Measurements from ENCODE around the gene RAMAC.
"Not testable (repeated sequence)": the region's sequence is repeated elsewhere in the genome, so short reads cannot be mapped to it uniquely, and the experiment has no call there.

The RAMAC gene

GRCh38 chr15:82985688-82986441 lies at the start of gene RAMAC:
Gene RAMAC (plus strand): TSS chr15:82986210. CDS start chr15:82989019, 2,809 bp downstream.
- peak; percentile 78 for DNase-seq

- DNase-seq = no peak
Observed at GRCh38 chr15:82936966-82937711, 48.9 kb upstream of the RAMAC start.

GRCh38 chr15:82937712-82938058 lies 48.3 kb upstream of the RAMAC start:
- no peak for DNase-seq

DNA sequence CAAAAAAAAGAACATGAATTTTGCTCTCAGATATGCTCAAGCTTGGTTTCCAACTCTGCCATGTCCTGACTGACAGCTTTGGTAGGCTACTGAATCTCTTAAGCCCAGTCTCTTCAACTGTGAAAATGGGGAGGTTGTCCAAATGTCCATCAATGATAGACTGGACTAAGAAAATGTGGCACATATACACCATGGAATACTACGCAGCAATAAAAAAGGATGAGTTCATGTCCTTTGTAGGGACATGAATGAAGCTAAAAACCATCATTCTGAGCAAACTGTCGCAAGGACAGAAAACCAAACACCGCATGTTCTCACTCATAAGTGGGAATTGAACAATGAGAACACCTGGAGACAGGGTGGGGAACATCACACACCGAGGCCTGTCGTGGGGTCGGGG lies 46.3 kb upstream of the RAMAC start:
- not testable (repeated sequence) for DNase-seq

GRCh38 chr15:82942691-82943090 lies 43.3 kb upstream of the RAMAC start:
- no peak for DNase-seq

- DNase-seq = no peak
Observed at GRCh38 chr15:82943176-82943575, 42.8 kb upstream of the RAMAC start.

GRCh38 chr15:82944056-82944455 lies 42.0 kb upstream of the RAMAC start:
- no peak for DNase-seq

DNA sequence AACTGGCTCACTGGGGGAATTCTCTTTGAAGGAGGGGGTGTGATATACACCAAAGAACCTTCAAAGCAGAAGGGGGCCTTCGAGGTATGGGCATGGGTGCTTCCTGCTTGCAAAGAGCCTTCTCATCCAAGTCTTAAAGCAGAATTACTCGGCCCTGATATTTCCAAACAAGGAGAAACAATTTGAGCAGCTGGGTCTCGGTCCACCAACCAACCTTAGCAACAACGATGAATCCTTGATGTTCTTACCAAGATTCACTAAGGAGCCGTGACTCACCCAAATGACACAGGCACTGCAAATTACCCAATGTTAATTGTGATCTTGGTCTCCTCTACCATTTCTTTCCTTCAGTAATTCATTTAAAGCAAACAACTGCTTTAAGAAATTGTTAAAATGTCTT lies 41.2 kb upstream of the RAMAC start:
- DNase-seq = no peak

GRCh38 chr15:82945326-82945725 lies 40.7 kb upstream of the RAMAC start:
- no peak for DNase-seq

DNA sequence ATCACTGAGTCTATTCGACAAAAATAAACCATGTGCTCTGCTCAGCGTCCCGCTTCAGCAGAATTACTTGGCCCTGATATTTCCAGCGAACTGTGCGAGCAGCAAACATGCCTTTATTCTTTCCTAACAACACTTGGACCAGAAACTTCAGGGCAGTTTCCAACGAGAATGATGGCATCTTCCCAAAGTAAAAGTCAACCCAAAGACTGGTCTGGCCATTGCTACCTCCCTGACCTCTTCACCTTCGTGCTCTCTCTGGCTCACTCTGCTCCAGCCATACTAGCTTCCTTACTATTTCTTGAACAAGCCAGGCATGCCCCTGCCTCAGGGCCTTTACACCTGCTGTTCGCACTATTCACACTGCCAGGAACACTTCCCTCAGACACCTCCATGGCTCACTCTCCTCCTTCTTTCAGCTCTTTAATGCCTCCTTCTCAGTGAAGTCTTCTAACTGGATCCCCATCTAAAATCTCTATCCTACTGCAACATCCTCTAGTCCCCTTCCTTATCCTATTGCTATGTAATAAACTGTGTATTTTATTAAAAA lies 39.8 kb upstream of the RAMAC start:
- DNase-seq = no peak

DNA sequence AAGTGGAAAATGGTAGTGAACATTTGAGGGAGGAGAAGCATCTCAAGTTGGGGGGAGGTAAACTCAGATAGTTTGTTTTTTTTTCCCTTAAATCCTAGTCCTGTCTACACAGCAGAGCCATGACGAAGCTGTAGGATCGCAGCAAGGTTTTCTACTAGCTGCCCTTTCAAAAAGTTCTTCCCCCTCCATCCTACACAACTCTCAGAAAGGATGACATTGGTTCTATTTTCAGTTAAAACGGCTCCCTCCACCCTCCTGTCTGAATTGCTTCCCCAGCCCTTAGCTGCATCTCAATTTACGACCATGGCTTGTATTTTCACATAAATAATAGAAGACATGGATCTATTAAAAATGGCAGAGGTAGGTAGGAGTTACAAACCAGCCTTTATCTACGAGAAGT lies 35.7 kb upstream of the RAMAC start:
- no peak for DNase-seq

DNA sequence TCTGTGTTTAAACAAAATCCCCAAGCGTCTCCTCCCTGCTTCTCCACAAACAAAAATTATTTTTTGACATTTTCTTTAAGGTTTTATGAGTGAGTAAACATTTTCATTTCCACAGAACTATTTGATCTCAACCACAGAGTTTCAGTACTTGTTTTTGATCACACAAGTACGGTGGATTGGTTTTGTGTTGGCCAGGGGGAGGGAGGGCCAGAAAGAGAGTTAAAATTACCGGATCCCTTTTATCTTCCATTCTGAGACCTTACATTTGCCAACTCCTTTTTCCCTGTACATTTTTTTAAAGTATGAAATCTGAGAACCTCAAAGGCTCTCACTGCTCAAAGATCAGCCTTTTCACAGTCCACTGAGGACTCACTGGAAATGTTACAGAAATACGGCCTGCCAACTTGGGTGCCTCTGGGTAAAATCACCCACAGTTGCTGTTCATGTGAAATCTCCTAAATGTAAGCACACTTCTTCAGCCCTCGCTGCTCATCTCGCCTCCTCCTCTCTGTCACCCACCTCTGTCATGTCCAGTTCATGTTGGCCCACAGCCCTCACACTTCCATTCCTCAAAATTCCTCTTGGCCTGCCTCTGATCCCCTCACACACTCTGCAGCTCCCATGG lies 35.2 kb upstream of the RAMAC start:
- DNase-seq = no peak

DNA sequence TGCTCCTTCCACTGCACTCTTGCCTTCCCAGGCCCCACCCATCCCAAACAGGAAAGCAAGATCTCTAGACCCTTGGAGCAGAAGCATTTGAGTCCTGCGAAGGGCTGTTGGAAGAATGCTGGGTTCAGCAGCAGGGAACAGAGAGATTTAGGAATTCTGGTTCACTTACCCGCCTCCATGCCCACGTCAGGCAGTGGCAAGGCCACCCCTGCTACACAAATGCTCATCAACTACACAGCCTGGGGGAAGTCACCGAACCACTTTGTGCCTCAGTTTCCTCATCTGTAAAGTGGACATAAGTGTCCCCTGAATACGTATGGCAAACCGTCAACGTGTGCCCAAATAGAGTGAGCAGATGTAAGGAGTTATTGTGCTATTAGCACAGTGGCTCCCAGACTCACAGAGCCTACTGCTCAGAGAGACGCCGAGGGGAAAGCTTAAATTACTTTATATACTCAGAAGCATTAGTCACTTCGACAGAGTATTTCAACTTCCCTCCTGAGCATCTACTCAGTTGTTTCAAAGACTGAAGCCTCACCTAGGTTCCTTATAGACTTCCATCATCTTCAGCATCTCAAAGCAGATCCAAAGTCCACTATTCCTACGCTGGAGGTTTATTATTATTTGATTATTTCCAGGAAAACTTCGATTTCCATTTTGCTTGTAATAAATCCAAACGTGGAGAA lies 34.4 kb upstream of the RAMAC start:
- no peak for DNase-seq

DNA sequence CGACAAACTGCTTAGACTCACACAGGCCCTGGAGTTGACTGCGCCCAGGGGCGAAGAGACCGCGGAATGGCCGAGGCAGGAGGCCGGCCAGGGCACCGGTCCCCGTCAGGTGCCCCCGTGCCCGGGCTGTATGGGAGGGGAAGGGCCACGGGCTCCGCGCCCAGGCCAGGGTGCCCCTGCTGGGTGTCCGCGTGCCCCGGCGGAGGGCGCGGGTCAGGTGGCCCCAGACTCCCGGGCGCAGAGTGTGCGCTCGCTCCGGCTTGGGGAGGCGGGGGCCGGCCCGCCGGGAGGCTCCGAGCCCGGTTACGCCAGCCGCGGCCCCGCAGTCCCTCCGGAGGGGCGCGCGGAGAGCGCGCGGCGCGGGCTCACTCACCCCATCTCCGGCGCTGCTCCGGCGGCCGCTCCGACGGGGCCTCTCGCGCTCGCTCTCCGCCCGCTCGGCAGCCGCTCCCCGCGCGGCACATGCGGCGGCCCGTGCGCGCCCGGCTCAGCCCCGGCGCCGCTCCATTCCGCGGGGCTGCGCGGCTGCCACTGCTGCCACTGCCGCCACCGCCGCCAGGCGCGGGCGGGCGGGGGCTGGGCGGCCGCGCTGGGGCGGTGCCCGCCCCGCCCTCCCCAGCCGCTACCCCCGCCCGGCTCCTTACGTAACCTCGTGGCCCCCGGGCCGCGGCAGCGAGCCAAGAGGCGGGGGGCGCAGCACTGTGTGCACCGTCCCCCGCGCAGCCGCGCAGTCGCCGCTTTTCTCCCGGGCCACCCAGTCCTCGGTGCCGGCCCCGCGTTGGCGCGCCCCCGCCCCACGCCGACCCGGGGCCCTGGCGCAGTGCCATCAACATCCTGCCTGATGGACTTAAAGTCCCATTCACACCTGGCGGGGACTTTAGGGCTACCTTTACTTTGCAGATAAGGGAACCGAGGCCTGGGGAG lies 33.6 kb upstream of the RAMAC start, which contains the start of gene HOMER2:
HOMER2 (minus strand) TSS at position 563 of the 924 bp plus-strand sequence; CDS start at position 378, 185 bp downstream.
- no peak for DNase-seq

DNA sequence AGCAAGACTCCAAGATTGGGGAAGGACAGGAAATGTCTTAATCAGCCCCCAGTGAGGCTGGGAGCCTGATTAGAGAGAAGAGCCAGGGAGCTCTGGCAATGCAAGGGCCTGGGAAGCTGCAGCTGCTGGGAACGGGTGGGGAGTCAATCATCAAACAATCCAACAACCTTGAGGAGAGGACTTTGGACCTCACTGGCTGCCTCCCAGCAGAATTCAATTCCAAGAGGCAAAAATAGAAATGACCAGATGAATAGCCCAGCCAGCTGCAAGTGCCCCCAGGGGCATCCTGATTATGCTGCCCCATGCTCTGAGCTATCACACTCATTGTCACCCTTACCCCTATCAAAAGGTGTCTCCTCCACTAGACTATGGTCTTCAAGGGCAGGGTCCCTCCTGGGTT lies 27.4 kb upstream of the RAMAC start:
- no peak for DNase-seq

DNA sequence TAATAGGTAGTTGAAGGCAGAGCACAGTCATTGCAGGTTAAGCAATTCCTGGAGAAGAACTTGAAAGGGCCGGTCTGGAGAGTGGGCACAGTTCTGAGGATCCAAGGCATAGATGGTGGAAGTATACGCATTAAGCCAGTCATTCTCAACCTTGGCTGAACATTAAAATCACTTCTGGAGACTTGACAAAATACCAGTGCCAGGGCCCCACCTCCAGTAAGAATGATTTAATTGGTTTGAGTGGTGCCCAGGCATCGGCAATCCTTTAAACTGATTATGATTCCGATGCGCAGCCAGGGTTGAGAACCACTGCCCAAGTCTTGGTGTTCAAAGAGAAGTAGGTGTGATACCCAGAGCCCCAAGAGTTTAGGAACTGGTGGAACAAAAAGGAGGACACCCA lies 26.6 kb upstream of the RAMAC start:
- DNase-seq = no peak

GRCh38 chr15:82960766-82961165 lies 25.2 kb upstream of the RAMAC start:
- DNase-seq = no peak

DNA sequence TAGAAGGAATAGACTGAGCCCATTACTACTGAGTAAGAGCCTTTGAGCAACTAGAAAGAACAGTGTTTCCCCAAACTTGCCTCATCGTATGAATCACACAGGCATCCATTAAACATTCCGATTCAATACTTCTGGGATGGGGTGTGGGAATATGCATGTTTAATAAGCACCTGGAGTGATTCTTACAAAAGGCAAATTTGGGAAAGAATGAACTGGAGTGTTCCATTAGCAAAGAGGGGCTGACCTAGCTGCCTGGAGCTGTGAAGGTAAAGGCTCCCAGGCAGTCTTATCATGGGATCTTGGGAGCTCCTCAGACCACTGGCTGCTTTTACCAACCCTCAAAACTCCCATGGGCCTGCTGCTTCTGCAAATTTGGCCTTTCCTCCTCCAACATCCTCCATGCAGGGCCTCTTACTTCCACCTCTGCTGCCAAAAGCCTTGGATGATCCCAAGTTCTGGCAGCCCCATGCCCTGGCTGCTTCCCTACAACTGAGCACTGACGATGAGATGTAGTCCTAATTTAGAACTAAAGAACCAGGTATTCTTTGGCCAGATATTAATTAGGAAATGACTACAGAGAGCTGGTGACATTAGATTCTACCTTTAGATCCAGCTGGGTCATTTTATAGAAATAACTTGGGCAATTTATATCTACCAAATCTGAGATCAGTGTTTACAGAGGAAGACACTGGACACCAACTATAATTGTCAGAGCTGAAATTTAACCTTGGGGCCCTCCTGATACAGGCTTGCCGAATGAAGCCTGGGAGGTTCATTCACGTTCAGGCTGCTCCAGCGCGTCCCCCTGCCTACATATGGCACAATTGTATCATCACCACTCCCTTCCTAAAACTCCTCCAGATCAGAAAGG lies 22.3 kb upstream of the RAMAC start:
- no peak for DNase-seq

GRCh38 chr15:82964890-82965289 lies 21.1 kb upstream of the RAMAC start:
- no peak for DNase-seq

GRCh38 chr15:82966671-82967071 lies 19.3 kb upstream of the RAMAC start:
- DNase-seq = no peak

- DNase-seq = no peak
Observed at GRCh38 chr15:82968066-82968465, 17.9 kb upstream of the RAMAC start.

All from NK-92 treated with Interleukin-12 subunit alpha and Interleukin-12 subunit beta, amount 100 ng/mL, for 24 hours (cell line).